ENCODE data around the gene TCHP.
A peak's percentile ranks its signal among the peaks of the same experiment; 100 is the strongest.
"Not testable (repeated sequence)": the region's sequence is repeated elsewhere in the genome, so short reads cannot be mapped to it uniquely, and the experiment has no call there.

TCHP gene

GRCh38 chr12:109928058-109928656 is 28.1 kb downstream of the TCHP start:
- no peak for TF ChIP-seq CTCF (IDR thresholded peaks at IDR 0.05; ENCODE audit: low read depth, low read length)

GRCh38 chr12:109929326-109929725 is 29.3 kb downstream of the TCHP start:
- not testable (repeated sequence) for DNase-seq (ENCODE audit: extremely low read depth, low read depth)

More at GRCh38 chr12:109928058-109928656, 28.1 kb downstream of the TCHP start:
- no peak for DNase-seq (ENCODE audit: extremely low read depth, low read depth)

GRCh38 chr12:109930028-109930800 is 30.1 kb downstream of the TCHP start:
- TF ChIP-seq CTCF (IDR thresholded peaks at IDR 0.05; ENCODE audit: low read depth, low read length), result no peak
- no peak for DNase-seq (ENCODE audit: extremely low read depth, low read depth)

- no peak for TF ChIP-seq CTCF (IDR thresholded peaks at IDR 0.05; ENCODE audit: low read depth, low read length)
- no peak for DNase-seq (ENCODE audit: extremely low read depth, low read depth)
Observed at GRCh38 chr12:109931143-109931542, 31.1 kb downstream of the TCHP start.

GRCh38 chr12:109932878-109933503 is 32.9 kb downstream of the TCHP start:
- DNase-seq (ENCODE audit: extremely low read depth, low read depth), result no peak
- TF ChIP-seq CTCF (IDR thresholded peaks at IDR 0.05; ENCODE audit: low read depth, low read length), result no peak

GRCh38 chr12:109934026-109934425 is 34.0 kb downstream of the TCHP start:
- peak; percentile 51 for TF ChIP-seq CTCF (IDR thresholded peaks at IDR 0.05; ENCODE audit: low read depth, low read length)
- no peak for DNase-seq (ENCODE audit: extremely low read depth, low read depth)

- TF ChIP-seq CTCF (IDR thresholded peaks at IDR 0.05; ENCODE audit: low read depth, low read length), result no peak
- DNase-seq (ENCODE audit: extremely low read depth, low read depth), result no peak
Observed at GRCh38 chr12:109937371-109937770, 37.3 kb downstream of the TCHP start.
